ENCODE results near the gene SFXN1.
A peak's percentile ranks its signal among the peaks of the same experiment; 100 is the strongest.
"Not testable (repeated sequence)": the region's sequence is repeated elsewhere in the genome, so short reads cannot be mapped to it uniquely, and the experiment has no call there.

Gene SFXN1

DNA sequence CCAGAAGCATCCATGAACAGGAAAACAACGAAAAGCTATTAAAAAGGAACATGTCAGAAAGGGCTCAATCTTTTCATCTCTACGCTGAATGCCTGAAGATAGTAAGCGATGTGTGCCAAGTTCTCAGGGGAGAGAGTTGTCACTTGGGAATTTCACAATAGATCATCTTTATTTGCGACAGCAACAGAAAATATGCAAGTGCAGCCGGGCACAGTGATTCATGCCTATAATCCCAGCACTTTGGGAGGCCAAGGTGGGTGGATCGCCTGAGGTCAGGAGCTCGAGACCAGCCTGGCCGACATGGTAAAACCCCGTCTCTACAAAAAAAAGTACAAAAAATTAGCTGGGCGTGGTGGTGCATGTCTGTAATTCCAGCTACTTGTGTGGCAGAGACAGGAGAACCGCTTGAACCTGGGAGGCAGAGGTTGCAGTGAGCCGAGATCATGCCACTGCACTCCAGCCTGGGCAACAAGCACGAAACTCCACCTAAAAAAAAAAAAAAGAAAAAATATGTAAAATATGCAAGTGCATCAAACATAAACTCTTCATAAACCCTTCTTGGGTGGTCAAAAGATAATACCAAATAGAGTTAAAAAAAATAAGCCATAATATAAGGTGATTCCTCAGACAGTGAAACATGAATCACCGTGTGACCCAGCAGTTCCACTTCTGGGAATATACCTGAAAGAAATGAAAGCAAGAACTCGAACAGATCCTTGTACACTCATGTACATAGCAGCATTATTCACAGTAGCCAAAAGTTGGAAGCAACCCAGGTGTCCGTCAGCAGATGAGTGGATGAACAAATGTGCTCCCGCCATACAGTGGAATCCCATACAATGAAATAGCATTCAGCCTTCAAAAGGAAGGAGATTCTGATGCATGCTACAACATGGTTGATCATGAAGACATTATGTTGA is 16.2 kb downstream of the SFXN1 start:
- no peak for DNase-seq (ENCODE audit: low read depth in 2 of 2)

DNA sequence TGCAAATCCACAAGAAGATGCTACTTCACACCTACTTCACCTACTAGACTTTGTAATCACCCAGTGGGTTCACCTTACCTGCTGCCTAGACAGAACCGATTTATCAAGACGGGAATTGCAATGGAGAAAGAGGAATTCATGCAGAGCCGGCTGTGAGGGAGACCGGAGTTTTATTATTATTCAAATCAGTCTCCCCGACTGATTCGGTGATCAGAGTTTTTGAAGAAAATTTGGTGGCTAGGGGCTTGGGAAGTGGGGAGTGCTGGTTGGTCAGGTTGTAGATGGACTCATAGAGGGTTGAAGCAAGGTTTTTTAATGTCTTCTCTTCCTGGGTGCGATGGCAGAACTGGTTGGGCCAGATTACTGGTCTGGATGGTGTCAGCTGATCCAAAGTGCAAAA is 23.4 kb downstream of the SFXN1 start:
- DNase-seq (ENCODE audit: low read depth in 2 of 2): no peak

DNA sequence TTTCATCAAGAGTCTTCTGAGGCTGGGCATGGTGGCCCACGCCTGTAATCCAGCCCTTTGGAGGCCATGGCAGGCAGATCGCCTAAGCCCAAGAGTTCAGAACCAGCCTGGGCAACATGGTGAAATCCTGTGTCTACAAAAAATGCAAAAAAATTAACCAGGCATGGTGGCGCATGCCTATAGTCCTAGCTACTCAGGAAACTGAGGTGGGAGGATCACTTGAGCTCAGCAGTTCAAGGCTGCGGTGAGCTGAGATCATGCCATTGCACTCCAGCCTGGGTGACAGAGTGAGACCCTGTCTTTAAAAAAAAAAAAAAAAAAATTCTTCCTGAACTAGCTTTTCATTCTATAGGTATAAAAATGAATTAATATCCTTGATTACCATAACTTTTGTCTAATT is 29.3 kb downstream of the SFXN1 start:
- DNase-seq (ENCODE audit: low read depth in 2 of 2): not testable (repeated sequence)

DNA sequence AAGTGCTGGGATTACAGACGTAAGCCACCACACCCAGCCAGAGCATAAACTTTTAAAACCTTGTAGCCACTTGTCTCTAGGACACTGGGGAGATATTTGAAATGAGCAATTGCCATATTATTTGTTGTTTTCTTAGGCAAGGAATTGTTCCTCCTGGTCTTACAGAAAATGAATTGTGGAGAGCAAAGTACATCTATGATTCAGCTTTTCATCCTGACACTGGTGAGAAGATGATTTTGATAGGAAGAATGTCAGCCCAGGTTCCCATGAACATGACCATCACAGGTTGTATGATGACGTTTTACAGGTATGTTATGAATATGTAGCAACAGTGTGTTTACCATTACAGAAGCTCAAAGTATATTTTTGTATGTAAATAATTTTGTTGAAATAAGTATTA is 30.5 kb downstream of the SFXN1 start:
- DNase-seq (ENCODE audit: low read depth in 2 of 2): no peak

DNA sequence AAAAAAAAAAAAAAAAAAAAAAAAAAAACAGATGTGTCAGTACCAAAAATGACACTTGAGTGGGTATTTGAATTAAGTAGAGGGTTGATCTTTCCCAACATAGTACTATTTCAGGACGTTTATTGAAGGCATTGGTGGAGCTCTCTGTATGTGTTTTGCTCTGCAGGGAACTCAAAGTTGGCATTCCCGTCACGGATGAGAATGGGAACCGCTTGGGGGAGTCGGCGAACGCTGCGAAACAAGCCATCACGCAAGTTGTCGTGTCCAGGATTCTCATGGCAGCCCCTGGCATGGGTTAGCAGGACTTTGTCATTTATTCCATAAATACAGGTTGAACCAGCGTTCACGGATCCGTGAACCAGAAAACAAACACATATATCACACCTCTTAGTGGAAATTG is 34.9 kb downstream of the SFXN1 start:
- no peak for DNase-seq (ENCODE audit: low read depth in 2 of 2)

DNA sequence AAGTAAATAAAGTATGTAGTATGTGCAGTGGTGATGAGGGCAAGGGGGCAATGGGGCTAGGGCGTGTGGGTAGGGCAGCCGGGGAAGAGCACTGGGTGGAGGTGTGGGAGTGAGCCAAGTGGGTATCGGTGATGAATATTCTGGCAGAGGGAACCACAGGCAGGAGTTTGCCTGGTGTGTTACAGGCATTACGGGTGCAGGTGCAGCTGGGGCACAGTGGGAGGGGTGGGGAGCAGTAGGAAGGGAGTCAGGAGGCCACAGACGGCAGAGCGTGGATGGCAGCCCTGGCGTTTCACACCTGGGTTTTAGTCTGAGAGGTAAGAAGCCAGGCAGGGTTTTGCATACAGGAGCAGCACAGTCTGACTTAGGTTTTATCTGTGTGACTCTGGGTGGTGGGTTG is 35.4 kb downstream of the SFXN1 start:
- no peak for DNase-seq (ENCODE audit: low read depth in 2 of 2)

DNA sequence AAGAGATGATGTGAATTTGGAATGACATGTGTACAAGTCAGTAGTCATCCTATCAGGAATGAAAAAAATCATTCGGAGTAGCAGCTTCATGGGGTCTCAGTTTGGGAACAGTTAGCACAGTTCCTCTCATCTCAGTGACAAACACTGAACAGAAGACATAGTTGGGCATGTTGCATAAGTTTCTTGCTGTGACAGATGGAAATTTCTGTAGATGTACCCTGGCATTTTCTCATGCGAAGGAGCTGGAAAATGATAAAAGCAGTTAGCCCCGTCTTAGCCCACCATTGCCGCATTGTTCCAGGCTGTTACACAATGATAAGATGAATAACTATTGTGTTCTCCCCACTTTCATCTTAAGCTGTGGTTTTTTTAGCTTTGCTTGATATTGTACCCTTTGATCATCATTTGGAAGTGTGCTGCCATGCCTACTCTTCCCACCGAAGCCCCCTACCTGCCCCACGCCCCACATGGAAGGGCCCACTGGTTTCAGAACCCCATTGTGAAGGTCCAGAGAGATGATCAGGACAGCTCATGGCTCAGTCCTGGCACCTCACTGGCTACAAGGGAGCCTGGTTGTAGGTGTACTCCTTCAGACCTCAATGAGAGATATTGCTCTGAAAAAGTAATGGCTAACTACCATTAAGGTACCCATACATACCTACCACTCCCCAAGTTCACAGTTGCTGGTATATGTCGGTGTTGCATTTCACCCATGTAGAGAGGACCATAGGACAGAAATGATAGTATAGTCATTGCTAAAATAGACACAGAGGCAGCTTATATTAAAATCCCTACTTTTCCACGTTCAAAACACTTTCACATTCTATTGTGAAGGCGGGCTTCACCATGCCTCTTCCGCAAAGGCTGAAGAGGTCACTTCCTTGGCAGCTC is 38.8 kb downstream of the SFXN1 start:
- no peak for DNase-seq (ENCODE audit: low read depth in 2 of 2)

DNA sequence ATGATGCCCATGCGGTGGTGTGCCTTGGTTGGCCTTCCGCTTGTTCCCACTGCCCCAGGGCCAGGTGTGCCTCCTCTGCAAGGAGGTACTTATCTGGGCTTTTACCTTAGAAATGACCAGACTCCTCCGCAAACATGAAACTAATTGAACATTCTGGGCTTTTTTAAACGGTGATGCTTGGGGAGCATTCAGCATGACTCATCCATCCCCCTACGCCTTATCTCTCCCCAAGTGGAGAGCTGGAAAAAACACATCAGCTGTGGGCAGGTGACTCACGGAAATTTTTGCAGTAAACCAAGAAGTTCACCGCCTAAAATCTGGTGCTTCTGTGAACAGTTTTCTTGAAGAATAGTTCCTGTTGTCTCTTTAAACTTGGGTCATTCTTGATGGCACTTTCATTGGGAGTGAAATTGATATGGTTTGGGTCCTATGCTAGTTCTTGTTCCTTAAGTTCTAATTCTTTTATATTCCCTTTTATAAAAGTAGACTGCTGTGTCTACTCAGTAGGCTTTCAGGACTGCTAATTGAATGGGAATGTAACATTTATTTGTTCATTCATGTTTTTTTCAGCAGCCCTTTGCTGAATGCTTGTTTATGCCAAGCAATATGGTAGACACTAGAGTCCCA is 39.6 kb downstream of the SFXN1 start:
- peak; percentile 62 to 81 for DNase-seq (ENCODE audit: low read depth in 2 of 2)

DNA sequence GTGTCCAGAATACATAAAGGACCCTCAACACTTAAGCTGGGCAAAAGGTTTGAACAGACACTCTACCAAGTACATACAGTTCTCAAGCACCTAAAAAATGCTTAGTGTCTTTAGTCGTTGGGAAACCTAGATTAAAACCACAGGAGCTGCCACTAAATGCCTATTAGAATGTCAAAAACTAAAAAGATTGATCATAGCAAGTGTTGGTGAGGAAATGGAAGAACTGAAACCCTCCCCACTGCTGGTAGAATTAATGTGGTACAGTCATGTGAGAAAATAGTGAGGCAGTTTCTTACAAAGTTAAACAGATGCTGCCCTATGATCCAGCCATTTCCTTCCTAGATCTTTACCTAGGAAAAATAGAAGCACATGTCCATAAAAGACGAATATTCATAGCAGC is 40.6 kb downstream of the SFXN1 start:
- DNase-seq (ENCODE audit: low read depth in 2 of 2): no peak

DNA sequence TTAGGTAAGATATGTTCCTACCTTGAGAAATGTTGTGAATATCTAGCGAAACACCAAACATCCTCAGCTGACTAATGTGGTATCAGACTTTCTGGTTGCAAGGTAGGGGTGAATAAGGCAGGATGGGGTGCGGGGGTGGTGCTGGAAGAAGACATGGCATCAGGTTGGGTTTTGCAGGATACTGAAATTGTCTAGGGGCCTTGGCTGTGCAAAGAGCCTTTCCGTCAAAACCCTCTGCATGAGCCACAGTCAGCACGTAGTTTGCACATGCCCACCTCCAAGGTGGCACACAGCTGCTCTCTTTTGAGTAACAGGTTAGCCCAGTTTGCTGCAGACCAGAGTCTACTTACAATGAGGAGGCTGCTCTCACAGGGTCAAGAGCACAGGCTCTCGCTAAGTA is 42.0 kb downstream of the SFXN1 start:
- DNase-seq (ENCODE audit: low read depth in 2 of 2): peak in 1 of 2 donors; percentile 39

DNA sequence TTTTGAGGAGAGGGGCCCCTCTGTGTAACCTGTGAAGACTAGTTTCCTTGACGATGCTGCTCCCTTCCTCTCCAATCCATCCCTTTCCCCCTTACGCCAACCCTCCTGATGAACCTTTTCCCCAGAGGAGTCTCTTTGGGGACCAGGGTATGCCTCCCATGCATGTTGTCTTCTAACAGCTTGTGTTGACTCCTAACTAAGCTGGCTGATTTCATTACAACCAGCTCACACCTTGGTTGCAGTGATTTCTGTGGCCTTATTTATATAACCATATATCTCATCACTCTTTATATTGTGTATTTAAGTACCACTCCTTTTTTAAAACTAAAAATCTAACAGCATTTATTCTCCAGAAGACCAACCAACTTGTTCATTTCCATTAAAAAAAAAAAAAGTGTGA is 42.5 kb downstream of the SFXN1 start:
- no peak for DNase-seq (ENCODE audit: low read depth in 2 of 2)

DNA sequence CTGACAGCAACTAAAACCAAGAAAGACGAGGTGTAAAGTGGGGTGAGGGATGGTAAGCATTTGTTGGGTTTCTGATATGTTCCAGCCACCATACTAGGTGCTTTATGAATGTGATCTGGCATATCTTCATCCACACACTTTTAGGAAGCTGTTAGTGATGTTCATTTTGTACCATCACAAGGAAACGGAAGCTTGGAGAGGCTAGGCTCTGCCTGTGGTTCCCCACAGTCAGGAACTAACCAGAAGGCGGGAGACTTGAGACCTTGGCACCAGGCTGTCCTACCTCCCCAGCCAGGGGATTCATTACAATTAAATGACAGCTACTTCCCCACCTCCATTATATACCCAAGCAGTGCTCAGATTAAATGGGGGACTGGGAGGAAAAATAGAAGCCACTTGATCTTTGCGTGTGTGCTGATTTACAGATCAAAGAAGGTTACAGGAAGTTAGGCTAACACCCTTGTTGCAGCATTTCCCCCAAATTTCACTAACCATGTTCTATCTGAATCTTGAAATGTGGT is 43.0 kb downstream of the SFXN1 start:
- peak in 1 of 2 donors; percentile 39 for DNase-seq (ENCODE audit: low read depth in 2 of 2)

DNA sequence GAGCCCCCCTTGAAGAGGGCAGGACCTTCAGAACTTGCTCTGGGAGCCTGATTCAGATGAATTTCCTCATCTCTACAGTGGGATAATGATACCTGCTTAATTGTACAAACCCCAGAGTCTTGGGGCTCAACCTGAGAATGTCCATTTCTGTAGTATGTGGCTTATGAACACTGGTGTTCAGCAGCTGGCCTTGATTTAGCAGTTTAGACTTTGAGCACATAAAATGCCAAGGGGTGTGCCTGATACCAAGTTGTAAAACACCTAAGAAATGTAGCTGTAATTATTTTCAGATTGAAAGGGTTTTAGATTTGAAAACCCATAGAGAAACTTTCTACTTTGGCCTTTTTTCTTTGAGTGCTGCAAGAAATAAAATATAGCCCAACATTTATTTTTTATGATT is 44.9 kb downstream of the SFXN1 start:
- no peak for DNase-seq (ENCODE audit: low read depth in 2 of 2)

DNA sequence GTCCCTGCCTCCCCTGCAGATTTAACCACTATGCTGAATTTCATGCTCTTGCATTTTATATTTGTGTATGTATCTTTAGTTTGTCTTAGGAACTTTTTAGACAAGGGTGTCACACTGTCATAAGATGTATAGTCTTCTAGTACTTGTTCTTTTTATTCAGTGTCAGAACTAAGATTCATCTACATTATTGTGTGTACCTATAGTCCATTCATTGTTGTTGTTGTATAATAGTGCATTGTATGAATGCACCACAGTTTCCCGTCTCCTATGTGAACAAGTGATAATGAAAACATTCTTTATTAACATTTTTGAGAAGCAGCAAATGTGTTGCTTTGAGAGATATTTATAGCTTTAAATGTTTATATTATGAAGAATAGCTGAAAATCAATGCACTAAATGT is 45.9 kb downstream of the SFXN1 start:
- no peak for DNase-seq (ENCODE audit: low read depth in 2 of 2)

DNA sequence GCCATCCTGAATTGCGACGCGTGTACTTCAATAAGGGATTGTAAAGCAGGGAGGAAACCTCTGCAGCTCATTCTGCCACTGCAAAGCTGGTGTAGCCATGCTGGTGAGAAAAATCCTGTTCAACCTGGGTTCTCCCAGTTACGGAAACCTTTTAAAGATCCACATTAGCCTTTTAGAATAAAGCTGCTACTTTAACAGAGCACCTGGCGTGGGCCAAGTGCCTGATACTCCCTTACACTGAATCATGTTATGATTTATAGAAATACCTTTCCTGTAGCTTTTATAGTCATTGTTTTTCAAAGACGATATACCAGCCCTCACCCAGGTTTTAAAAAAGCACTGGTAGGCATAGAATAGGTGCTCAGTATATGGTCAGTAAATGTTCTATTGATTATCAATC is 48.3 kb downstream of the SFXN1 start:
- DNase-seq (ENCODE audit: low read depth in 2 of 2): no peak

DNA sequence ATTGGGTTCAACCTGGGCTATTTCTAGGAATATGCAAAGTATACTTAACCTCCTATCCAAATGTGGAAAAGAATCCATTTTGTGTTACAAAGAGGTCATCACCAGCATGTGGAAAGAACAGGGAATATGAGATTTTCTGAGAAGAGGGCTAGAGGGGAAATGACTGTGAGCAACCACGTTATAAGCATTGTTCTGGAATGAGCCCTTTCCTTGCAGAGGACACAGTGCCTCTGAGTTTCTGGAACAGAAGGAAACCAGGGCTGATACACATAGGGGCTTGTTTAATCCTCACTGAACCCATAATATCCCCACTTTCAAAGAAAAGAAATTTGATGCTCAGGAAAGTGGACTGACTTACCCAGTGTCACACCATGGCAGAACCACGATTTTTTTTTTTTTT is 53.0 kb downstream of the SFXN1 start:
- no peak for DNase-seq (ENCODE audit: low read depth in 2 of 2)

DNA sequence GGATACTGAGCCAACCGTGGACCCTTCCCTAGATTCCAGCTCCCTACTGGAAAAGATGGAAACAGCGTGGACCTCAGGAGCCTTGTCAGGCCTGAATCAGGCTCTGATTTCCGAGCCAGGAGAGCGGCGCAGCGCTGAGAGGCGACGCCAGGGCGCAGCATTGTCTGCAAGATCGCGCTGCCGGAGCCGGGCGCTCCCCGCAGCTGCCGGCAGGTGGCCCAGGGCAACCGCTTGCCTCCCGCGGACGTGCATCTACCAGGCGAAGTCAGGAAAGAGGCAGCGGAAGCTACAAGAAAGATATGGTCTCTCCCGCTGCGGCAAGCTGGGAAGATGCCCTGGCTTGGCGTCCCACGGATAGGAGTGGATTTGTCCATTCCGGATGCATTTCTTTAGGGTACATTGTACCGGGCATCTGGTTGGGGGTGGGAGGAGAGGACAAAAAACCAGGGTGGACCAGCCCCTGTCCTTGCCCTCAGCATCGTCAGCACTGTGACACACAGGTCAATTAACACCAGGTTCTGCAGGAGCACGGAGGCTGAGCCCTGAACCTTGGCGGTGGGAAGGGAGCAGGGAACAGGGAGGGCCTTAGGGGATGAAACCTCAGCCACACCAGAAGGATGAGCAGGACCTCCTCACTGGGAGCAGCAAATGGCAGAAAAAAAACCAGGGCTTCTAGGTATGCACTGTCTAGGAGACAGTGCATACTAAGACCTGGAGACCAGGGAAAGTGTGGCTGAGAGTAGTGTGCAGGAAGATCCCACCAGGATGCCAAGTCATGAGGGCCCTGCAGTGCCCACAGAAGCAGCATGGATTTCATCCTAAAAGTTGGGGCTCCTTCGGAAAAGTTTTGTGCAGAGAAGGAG is 55.9 kb downstream of the SFXN1 start:
- DNase-seq (ENCODE audit: low read depth in 2 of 2): peak; percentile 81 to 82

DNA sequence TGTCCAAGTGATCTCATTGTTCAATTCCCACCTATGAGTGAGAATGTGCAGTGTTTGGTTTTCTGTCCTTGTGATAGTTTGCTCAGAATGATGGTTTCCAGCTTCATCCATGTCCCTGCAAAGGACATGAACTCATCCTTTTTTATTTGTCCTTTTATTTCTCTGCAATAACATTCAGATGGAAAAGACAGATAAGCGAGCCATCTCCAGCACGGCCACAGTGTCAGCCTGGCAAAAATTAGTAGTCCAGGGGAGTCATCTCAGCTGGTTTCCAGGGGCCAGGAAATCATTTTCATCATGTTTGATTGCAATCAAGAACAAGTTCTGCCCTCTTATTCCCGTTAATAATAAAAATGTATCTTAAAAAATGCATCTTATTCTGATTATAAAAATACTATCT is 57.0 kb downstream of the SFXN1 start:
- not testable (repeated sequence) for DNase-seq (ENCODE audit: low read depth in 2 of 2)

DNA sequence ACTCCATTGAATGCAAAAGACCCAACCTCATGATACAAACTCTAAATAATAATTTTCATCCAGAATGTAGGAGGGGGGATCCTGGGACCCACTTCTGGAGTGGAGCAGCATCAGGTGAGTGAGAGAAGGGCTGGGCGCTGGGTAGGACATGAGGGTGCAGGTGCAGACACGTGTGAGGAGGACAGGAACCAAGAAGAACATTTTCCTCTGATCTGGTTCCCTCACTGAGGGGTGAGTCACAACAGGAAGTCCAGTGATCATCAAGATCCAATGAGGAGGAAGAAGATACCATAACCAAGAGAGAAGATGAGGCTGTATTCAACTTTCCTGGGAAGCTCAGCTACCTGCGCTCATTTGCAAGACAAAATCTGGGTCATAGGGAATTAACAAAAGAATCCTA is 57.4 kb downstream of the SFXN1 start:
- DNase-seq (ENCODE audit: low read depth in 2 of 2): no peak

DNA sequence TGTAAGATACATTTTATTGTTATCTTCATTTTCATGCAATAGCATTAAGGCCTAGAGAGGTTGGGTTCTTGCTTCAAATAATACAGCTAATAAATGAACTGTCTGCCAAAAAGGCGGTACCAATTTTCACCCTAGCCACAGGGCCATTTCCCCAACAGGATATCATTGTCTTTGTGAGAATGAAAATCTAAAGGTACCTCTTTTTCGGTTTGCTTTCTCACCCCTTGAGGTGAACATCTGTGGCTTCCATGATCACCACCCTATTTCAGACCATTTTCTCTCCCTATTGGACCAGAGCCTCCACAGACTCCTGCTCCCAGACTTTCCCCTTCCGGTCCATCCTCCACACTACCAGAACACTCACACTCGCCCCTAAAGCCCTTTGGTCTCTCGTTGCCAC is 60.2 kb downstream of the SFXN1 start:
- DNase-seq (ENCODE audit: low read depth in 2 of 2): no peak

DNA sequence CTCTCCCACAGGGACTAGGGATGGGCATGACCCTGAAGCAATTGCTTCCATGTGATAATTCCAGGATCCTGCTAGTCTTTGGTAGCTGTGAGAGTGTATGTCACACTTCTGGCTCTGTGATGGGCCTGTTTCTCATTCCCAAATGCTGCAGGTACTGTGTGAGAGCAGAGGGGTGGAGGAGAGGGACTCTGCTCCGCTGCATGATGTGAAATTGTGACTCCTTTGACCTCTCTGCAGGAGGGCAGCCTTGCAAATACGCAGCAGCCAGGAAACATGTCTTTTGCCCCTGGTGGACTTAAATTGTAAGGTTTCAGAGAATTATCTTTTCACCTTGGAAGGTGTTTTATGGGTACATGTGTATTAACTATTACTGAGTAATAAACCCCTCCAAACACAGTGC is 61.6 kb downstream of the SFXN1 start:
- DNase-seq (ENCODE audit: low read depth in 2 of 2): no peak

Data from stimulated activated CD4-positive, alpha-beta T cell treated with anti-CD3 and anti-CD28 coated beads, Interleukin-1b, Interleukin-23, amount 100 ng/mL, for 4 hours (primary cell).